ENCODE data around the gene B4GALT7.

The B4GALT7 gene

DNA sequence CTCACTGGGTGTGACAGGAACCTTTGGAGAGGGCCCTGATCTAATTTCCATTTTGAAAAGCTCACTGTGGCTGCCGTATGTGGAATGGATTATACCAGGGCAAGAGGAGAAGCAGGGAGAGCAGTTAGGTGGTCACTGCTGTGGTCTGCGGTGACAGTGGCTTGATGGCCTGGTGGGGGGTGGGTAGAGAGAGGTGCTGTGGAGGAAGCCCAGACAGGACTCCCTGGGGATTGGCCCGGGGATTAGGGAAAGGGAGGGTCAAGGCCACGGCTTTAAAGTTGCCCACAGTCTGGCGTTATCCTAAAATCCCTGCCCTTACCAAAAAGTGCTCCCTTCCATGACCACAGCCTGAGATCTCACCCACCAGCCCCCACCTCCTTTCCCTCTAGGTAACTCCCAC, 4.7 kb downstream of the B4GALT7 start:
- TF ChIP-seq MAX (IDR thresholded peaks at IDR 0.05; ENCODE audit: low read depth, low read length) (no peak), POLR2A (IDR thresholded peaks at IDR 0.05; ENCODE audit: extremely low read depth, insufficient read length) (no peak), MYC (IDR thresholded peaks at IDR 0.05; ENCODE audit: low read depth, low read length) (no peak)
- TF ChIP-seq, protein P1, sequence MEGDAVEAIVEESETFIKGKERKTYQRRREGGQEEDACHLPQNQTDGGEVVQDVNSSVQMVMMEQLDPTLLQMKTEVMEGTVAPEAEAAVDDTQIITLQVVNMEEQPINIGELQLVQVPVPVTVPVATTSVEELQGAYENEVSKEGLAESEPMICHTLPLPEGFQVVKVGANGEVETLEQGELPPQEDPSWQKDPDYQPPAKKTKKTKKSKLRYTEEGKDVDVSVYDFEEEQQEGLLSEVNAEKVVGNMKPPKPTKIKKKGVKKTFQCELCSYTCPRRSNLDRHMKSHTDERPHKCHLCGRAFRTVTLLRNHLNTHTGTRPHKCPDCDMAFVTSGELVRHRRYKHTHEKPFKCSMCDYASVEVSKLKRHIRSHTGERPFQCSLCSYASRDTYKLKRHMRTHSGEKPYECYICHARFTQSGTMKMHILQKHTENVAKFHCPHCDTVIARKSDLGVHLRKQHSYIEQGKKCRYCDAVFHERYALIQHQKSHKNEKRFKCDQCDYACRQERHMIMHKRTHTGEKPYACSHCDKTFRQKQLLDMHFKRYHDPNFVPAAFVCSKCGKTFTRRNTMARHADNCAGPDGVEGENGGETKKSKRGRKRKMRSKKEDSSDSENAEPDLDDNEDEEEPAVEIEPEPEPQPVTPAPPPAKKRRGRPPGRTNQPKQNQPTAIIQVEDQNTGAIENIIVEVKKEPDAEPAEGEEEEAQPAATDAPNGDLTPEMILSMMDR (IDR thresholded peaks at IDR 0.05; ENCODE audit: low read depth, low read length), result no peak
- DNase-seq (ENCODE audit: low read depth), result no peak
- no peak overlapping the region for H3K4me3 ChIP-seq (ENCODE audit: low read depth, low read length)

GRCh38 chr5:177605078-177605477, 5.1 kb downstream of the B4GALT7 start:
- DNase-seq (ENCODE audit: low read depth), result no peak
- TF ChIP-seq, protein P1 (IDR thresholded peaks at IDR 0.05; ENCODE audit: low read depth, low read length), result no peak
- TF ChIP-seq POLR2A (IDR thresholded peaks at IDR 0.05; ENCODE audit: extremely low read depth, insufficient read length) (no peak), MAX (IDR thresholded peaks at IDR 0.05; ENCODE audit: low read depth, low read length) (no peak), MYC (IDR thresholded peaks at IDR 0.05; ENCODE audit: low read depth, low read length) (no peak)
- no peak overlapping the region for H3K4me3 ChIP-seq (ENCODE audit: low read depth, low read length)

DNA sequence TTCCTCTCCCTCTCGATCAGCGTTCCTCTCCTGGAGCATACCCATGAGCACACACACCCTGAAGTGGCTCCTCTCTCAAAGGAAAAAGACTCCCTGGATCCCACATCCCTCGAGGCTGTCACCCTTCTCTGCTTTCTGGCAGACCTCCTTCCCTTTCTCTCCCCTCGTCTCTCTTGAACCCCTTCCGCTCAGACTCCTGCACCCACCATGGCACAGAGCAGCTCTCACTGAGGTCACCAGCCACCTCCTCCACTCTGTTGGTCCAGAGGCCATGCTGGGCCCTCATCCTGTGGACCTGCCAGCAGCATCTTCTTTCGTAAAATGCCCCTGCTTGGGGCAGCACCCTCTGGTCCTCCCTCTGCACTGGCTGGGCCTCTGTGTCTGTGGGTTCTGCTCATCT, 5.7 kb downstream of the B4GALT7 start:
- DNase-seq (ENCODE audit: low read depth), result no peak
- H3K4me3 ChIP-seq (ENCODE audit: low read depth, low read length), result no peak overlapping the region
- TF ChIP-seq MAX (IDR thresholded peaks at IDR 0.05; ENCODE audit: low read depth, low read length) (no peak), POLR2A (IDR thresholded peaks at IDR 0.05; ENCODE audit: extremely low read depth, insufficient read length) (no peak)
- TF ChIP-seq, protein P1 (IDR thresholded peaks at IDR 0.05; ENCODE audit: low read depth, low read length), result no peak

DNA sequence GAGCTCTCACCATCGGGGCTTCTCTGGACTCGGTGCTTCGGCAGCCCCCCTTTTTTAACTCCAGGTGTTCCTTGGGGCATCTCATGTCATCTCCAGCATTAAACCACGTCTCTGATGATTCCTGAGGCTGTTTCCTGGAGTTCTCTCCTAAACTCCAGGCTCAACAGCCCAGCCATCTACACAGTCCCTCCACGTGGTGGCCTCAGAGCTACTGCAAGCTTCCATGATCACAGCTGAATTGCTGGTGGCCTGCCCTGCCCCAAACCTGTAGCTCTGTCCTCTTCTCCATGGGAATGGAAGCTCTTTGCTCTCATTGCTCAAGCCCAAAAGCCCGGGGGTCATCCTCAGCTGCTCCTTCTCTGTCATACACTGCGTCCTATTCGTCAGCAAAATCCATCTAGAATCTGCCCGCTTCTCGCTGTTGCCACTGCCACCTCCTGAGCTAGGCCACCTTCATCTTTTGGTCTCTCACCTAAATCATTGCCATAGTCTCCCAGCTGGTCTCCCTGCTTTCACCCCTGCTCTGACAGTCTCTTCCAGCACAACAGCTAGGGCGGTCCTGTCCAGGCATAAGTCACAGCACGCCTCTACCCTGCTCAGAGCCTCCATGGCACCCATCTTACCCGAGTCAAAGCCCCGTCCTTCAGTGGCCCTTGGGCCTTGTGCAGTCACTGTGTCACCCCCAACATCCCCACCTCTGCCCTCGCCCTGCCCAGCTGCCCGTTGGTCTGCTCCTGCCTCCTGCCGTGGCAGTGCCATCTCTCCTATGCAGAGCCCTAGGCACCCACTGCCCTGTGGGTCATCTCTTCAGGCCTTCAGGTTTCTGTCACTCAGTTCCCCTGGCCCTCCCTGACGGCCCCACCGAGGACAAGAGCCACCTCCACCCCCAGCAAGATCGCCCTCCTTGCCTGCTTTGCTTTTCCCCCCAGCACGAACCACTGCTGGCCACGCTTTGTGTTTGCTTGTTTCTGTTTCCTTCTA, 6.4 kb downstream of the B4GALT7 start:
- no peak for TF ChIP-seq POLR2A (IDR thresholded peaks at IDR 0.05; ENCODE audit: extremely low read depth, insufficient read length)
- no peak for TF ChIP-seq MYC (IDR thresholded peaks at IDR 0.05; ENCODE audit: low read depth, low read length)
- TF ChIP-seq, protein P1 (IDR thresholded peaks at IDR 0.05; ENCODE audit: low read depth, low read length), result no peak
- TF ChIP-seq MAX (IDR thresholded peaks at IDR 0.05; ENCODE audit: low read depth, low read length), result no peak
- DNase-seq (ENCODE audit: low read depth), result no peak
- no peak overlapping the region for H3K4me3 ChIP-seq (ENCODE audit: low read depth, low read length)

DNA sequence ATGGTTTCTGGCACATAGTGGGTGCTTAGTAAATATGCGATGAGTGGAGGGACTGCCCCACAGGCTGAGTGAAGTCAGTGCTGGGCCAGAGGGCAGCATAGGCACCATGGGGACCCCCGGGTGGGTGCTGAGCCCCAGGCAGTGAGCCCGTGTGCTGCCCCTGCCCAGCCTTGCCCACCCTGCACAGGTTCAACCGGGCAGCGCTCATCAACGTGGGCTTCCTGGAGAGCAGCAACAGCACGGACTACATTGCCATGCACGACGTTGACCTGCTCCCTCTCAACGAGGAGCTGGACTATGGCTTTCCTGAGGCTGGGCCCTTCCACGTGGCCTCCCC, 7.2 kb downstream of the B4GALT7 start:
- H3K4me3 ChIP-seq (ENCODE audit: low read depth, low read length), result no peak overlapping the region
- no peak for DNase-seq (ENCODE audit: low read depth)
- TF ChIP-seq MYC (IDR thresholded peaks at IDR 0.05; ENCODE audit: low read depth, low read length) (no peak), MAX (IDR thresholded peaks at IDR 0.05; ENCODE audit: low read depth, low read length) (no peak), POLR2A (IDR thresholded peaks at IDR 0.05; ENCODE audit: extremely low read depth, insufficient read length) (no peak)
- TF ChIP-seq, protein P1 (IDR thresholded peaks at IDR 0.05; ENCODE audit: low read depth, low read length), result no peak

All from NB4 (cell line).